Osteoblast (primary cell): ENCODE data around the gene TMEM260. TPM values are rescaled to one million over a fixed set of nuclear protein-coding genes. Genes with fewer than 3 reads are reported as not detected.

Experiments
- DNase-seq: peaks from one replicate; pipeline ENCODE4 v3.0.0; 2011; ENCODE audit warnings: low spot score, mixed read lengths; ENCODE audit not compliant: insufficient read length; ENCODE audit errors: missing footprints
- H2AFZ ChIP-seq: 2 replicates; pipeline ENCODE4 v1.6.0; 2011; ENCODE audit warnings: mild to moderate bottlenecking, low read length
- H3K27ac ChIP-seq: 2 replicates; pipeline ENCODE4 v1.5.1; 2011; ENCODE audit warnings: mild to moderate bottlenecking, low read depth, low read length, moderate library complexity
- H3K27me3 ChIP-seq: 2 replicates; pipeline ENCODE4 v1.6.0; 2012; ENCODE audit warnings: mild to moderate bottlenecking, control low read depth, inconsistent platforms, low read length, moderate library complexity; ENCODE audit not compliant: insufficient read depth
- H3K36me3 ChIP-seq: 2 replicates; pipeline ENCODE4 v1.5.1; 2011; ENCODE audit warnings: mild to moderate bottlenecking, low read length, control low read depth, moderate library complexity; ENCODE audit not compliant: insufficient read depth
- H3K4me1 ChIP-seq: 2 replicates; pipeline ENCODE4 v1.5.1; 2011; ENCODE audit warnings: mild to moderate bottlenecking, low read length, control low read depth, moderate library complexity; ENCODE audit not compliant: insufficient read depth
- H3K4me2 ChIP-seq: 2 replicates; pipeline ENCODE4 v1.6.0; 2011; ENCODE audit warnings: mild to moderate bottlenecking, low read length; ENCODE audit not compliant: insufficient read depth
- H3K4me3 ChIP-seq: fragments of 200-600 bp; sonication (generic); 3 replicates; pipeline ENCODE4 v1.5.1; 2012; ENCODE audit warnings: mild to moderate bottlenecking, low read length, inconsistent platforms; ENCODE audit not compliant: insufficient read depth
- H3K79me2 ChIP-seq: 2 replicates; pipeline ENCODE4 v1.6.0; 2012; ENCODE audit warnings: mild to moderate bottlenecking, low read length, control low read depth, inconsistent platforms; ENCODE audit not compliant: insufficient read depth
- H3K9me3 ChIP-seq: 2 replicates; pipeline ENCODE4 v1.5.1; 2011; ENCODE audit warnings: low read depth, low read length, control low read depth
- H4K20me1 ChIP-seq: 2 replicates; pipeline ENCODE4 v1.6.0; 2012; ENCODE audit warnings: mild to moderate bottlenecking, low read length, control low read depth; ENCODE audit not compliant: insufficient read depth
- CTCF ChIP-seq: IDR thresholded peaks from 2 replicates; pipeline ENCODE4 v1.5.1; 2011; ENCODE audit warnings: mild to moderate bottlenecking, low read depth, low read length, moderate library complexity; ENCODE audit errors: extremely low read depth
- total RNA-seq: library from RNA; depleted of rRNA; stranded (reverse); fragments of >200 nt; gene quantifications from 2 replicates; pipeline ENCODE4 v1.2.3, GENCODE V29; 2012

Gene TMEM260
- total RNA-seq, 1 donor = 15.6 TPM

GRCh38 chr14:56569174-56569573 is 10.4 kb upstream of the TMEM260 start:
- no peak for TF ChIP-seq CTCF
- DNase-seq = no peak
- Histone ChIP-seq H3K9me3 (no peaks in the 10 kb centered on the region), H3K4me1 (no peaks in the 10 kb centered on the region), H2AFZ (no peak overlapping the region), H3K27ac (no peak overlapping the region), H3K36me3 (no peaks in the 10 kb centered on the region), H3K4me2 (no peak overlapping the region), H3K4me3 (no peak overlapping the region), H3K79me2 (no peaks in the 10 kb centered on the region), H3K27me3 (no peaks in the 10 kb centered on the region), H4K20me1 (no peaks in the 10 kb centered on the region)

GRCh38 chr14:56570295-56570694 is 9.3 kb upstream of the TMEM260 start:
- H3K27me3 ChIP-seq = no peaks in the 10 kb centered on the region
- H3K79me2 ChIP-seq = no peaks in the 10 kb centered on the region
- no peak overlapping the region for H2AFZ ChIP-seq
- H3K27ac ChIP-seq = no peak overlapping the region
- no peak for TF ChIP-seq CTCF
- no peak overlapping the region for H3K4me3 ChIP-seq
- H3K36me3 ChIP-seq = no peaks in the 10 kb centered on the region
- DNase-seq = no peak
- no peak overlapping the region for H3K4me2 ChIP-seq
- no peaks in the 10 kb centered on the region for H3K4me1 ChIP-seq
- H4K20me1 ChIP-seq = no peaks in the 10 kb centered on the region
- no peaks in the 10 kb centered on the region for H3K9me3 ChIP-seq

GRCh38 chr14:56580221-56580711 is 668 bp downstream of the TMEM260 start:
- no peaks in the 10 kb centered on the region for H3K27me3 ChIP-seq
- no peak for DNase-seq
- peaks cover 18% of the 10 kb centered on the region for H4K20me1 ChIP-seq
- H3K4me2 ChIP-seq = peak overlapping the region; percentile 84
- no peaks in the 10 kb centered on the region for H3K36me3 ChIP-seq
- peaks cover 46% of the 10 kb centered on the region for H3K79me2 ChIP-seq
- peak overlapping the region; percentile 80 for H3K27ac ChIP-seq
- peaks cover 12% of the 10 kb centered on the region for H3K4me1 ChIP-seq
- H2AFZ ChIP-seq = peak overlapping the region; percentile 98
- no peaks in the 10 kb centered on the region for H3K9me3 ChIP-seq
- peak overlapping the region; percentile 88 for H3K4me3 ChIP-seq
- no peak for TF ChIP-seq CTCF

- peaks cover 18% of the 10 kb centered on the region for H4K20me1 ChIP-seq
- no peaks in the 10 kb centered on the region for H3K9me3 ChIP-seq
- peaks cover 7% of the 10 kb centered on the region for H3K36me3 ChIP-seq
- peak overlapping the region; percentile 84 for H3K4me2 ChIP-seq
- H3K4me1 ChIP-seq = peaks cover 17% of the 10 kb centered on the region
- H3K27me3 ChIP-seq = no peaks in the 10 kb centered on the region
- H3K79me2 ChIP-seq = peaks cover 46% of the 10 kb centered on the region
- H3K4me3 ChIP-seq = peak overlapping the region; percentile 88
- no peak for DNase-seq
- no peak overlapping the region for H3K27ac ChIP-seq
- TF ChIP-seq CTCF = no peak
- H2AFZ ChIP-seq = no peak overlapping the region
Measured at GRCh38 chr14:56581041-56581727, 1.6 kb downstream of the TMEM260 start.
